Esophagus squamous epithelium (tissue), 5 donors: ENCODE data around the gene NPPC. TPM values are rescaled to one million over a fixed set of nuclear protein-coding genes. Genes with fewer than 3 reads are reported as not detected.

Source experiments
- DNase-seq: peaks from one replicate; lab custom pipeline; 2025; lab: John Stamatoyannopoulos, UW
- H3K27ac ChIP-seq, 4 donors: fragments of 200-600 bp; sonication (generic); one replicate each; pipeline ENCODE4 v1.5.1; 2016 to 2019; ENCODE audit warnings: mild to moderate bottlenecking in 1 of 4
- H3K27me3 ChIP-seq, 4 donors: fragments of 200-600 bp; sonication (generic); 1 replicate in 3 of 4; 2 replicates in 1 of 4; pipeline versions ENCODE4 v1.5.1 to v1.6.0; 2017 to 2021; ENCODE audit warnings: antibody characterized with exemption in 1 of 4
- H3K36me3 ChIP-seq, 3 donors: fragments of 200-600 bp; sonication (generic); one replicate each; pipeline ENCODE4 v1.5.1; 2016 to 2019
- H3K4me1 ChIP-seq, 3 donors: fragments of 200-600 bp; sonication (generic); one replicate each; pipeline ENCODE4 v1.5.1; 2017 to 2019
- H3K4me3 ChIP-seq, 4 donors: fragments of 200-600 bp; sonication (generic); 1 replicate in 3 of 4; 2 replicates in 1 of 4; pipeline ENCODE4 v1.5.1; 2016 to 2019; ENCODE audit warnings: mild to moderate bottlenecking in 2 of 4, moderate library complexity in 1 of 4
- H3K9me3 ChIP-seq, 3 donors: fragments of 200-600 bp; sonication (generic); one replicate each; pipeline ENCODE4 v1.5.1; 2016 to 2019
- POLR2A ChIP-seq, 4 donors: fragments of 450-650 bp; IDR thresholded peaks; one replicate each; pipeline ENCODE4 v1.6.1; 2017; ENCODE audit warnings: antibody characterized with exemption in 4 of 4, mild to moderate bottlenecking in 4 of 4, moderate library complexity in 3 of 4
- WGBS, 2 donors: methylation state at CpG; one replicate each; pipeline ENCODE4 v1.1.5; 2018; 5-methylcytosine and 5-hydroxymethylcytosine counted together
- intact Hi-C: fragments of 100-400 bp; cut with DNase I; formaldehyde crosslinking; loops from one replicate; pipeline ENCODE4 v1.15.0; 2022
- total RNA-seq, 4 donors: library from RNA; depleted of rRNA; stranded (reverse); fragments of >200 nt; gene quantifications; one replicate each; pipeline ENCODE4 v1.1.0, GENCODE V29; 2016
- TF ChIP-seq, protein P1 (sequence below), 6 experiments: fragments of 450-650 bp in 4 of 6; fragments of 200-600 bp in 2 of 6; sonication (generic) in 2 of 6; IDR thresholded peaks; one replicate each; pipeline ENCODE4 v1.5.1; 2016 to 2019; ENCODE audit warnings: antibody characterized with exemption in 6 of 6, mild to moderate bottlenecking in 4 of 6, moderate library complexity in 4 of 6
- donor health status: DM: yes; HTN: yes; CAD: no.

Gene NPPC
- total RNA-seq, 4 donors from 2014 or later: 0.49 to 11.2 TPM; not detected in 2

DNA sequence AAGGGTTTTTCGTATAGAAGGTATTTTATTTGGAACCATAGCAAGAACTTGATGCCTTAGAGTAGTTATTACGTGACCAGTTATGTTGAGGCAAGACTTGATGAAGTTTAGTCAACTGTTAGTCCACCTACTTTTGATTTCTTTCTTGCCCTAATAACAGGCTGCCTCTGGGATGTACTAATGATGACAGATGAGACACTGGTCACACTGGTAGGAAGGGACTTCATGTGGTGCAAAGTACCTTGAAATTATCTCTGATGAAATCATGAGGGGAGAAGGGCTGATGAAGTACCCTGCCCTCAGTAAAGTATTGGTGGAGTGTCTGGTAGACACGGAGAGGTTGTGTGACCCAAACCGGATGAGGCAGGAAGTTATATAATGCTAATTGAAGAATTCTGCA is 40.7 kb upstream of the NPPC start:
- no peak overlapping the region for H3K4me3 ChIP-seq
- no peak overlapping the region for H3K27ac ChIP-seq
- TF ChIP-seq POLR2A (IDR thresholded peaks at IDR 0.05): no peak
- TF ChIP-seq, protein P1, sequence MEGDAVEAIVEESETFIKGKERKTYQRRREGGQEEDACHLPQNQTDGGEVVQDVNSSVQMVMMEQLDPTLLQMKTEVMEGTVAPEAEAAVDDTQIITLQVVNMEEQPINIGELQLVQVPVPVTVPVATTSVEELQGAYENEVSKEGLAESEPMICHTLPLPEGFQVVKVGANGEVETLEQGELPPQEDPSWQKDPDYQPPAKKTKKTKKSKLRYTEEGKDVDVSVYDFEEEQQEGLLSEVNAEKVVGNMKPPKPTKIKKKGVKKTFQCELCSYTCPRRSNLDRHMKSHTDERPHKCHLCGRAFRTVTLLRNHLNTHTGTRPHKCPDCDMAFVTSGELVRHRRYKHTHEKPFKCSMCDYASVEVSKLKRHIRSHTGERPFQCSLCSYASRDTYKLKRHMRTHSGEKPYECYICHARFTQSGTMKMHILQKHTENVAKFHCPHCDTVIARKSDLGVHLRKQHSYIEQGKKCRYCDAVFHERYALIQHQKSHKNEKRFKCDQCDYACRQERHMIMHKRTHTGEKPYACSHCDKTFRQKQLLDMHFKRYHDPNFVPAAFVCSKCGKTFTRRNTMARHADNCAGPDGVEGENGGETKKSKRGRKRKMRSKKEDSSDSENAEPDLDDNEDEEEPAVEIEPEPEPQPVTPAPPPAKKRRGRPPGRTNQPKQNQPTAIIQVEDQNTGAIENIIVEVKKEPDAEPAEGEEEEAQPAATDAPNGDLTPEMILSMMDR (IDR thresholded peaks at IDR 0.05): no peak
- H3K36me3 ChIP-seq: no peaks in the 10 kb centered on the region
- DNase-seq: no peak
- H3K27me3 ChIP-seq: no peaks in the 10 kb centered on the region
- peaks cover 4 to 26% (median 11%) of the 10 kb centered on the region in 3 donors for H3K4me1 ChIP-seq
- WGBS, 2 donors: 62 to 69% methylated on average over 4 of the region's 4 CpGs
- H3K9me3 ChIP-seq: no peaks in the 10 kb centered on the region
- intact Hi-C loops: no loop called here

DNA sequence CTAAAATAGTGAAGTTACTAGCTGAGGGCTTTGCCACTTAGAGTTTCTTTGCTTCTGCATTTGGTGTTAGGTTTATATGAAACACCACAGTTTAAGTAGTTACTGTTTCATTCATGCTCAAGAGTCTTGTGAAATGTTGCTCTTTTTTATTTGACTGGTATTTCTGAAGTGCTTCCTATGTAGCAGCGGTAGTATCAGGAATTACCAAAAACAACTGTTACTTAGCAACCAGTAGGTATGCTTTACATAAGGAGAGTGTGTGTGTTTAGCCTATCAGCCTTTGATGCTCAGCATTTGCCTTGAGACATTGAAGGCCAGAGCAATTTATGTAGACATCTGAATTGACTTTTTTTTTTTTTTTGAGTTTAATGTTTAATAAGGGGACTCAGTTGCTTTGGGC is 38.9 kb upstream of the NPPC start:
- DNase-seq: no peak
- Histone ChIP-seq H3K27me3 (no peaks in the 10 kb centered on the region), H3K27ac (no peak overlapping the region), H3K4me1 (peaks cover 8 to 34% (median 16%) of the 10 kb centered on the region in 3 donors), H3K9me3 (no peaks in the 10 kb centered on the region), H3K4me3 (no peak overlapping the region), H3K36me3 (no peaks in the 10 kb centered on the region)
- 30 to 46% methylated on average over 1 of the region's 1 CpG for WGBS, 2 donors
- TF ChIP-seq, protein P1 (IDR thresholded peaks at IDR 0.05): no peak
- no peak for TF ChIP-seq POLR2A (IDR thresholded peaks at IDR 0.05)
- intact Hi-C loops: no loop called here

DNA sequence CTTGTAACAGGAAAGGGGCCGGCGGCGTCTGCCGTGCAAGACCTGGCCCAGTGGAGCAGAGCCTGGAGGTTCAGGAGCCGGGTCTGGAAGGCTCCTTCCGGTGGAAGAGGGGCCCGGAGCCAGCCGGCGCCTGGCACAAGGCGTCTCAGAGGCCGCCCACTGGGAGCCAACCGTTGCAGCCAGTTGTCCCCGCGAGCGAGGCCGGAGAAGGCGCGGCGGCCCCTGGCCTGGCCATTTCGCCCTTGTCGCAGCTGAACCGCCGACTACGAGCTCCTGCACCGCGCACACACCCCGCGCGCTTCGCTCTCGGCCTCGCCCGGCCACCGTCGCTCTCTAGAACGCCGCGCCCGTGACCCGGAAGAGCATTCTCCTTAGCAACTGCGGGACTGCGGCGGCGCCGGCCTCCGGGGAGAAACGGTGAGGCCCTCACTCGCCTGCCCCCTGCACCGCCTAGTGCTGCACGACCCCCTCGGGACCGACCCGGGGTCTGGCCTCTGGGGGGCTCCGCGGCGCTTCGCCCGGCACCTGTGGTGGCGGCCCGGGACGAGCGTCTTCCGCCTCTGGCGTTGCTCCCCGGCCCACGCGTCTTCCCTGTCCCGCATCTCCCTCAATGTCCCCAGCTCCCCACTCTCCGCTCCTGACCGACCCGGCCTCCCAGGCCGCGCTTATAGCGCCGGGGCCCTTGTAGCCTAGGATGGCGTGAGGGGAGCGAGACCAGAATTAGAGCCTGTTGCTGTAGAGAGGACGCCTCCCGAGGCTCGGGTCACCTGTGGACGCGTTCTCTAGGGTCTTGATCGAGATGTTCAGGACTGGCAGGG is 35.4 kb upstream of the NPPC start, which contains the start of gene DIS3L2:
Gene DIS3L2 (plus strand): TSS at position 365 of the 818 bp plus-strand sequence. CDS start 53,215 bp downstream, outside the sequence.
- peak within 1 kb of the TSS; percentile 68 to 96 (median 78) for H3K4me3 ChIP-seq
- no peaks in the 10 kb centered on the region for H3K9me3 ChIP-seq
- peak in 3 of 4 donors; percentile 3 to 54 (median 39) for TF ChIP-seq POLR2A (IDR thresholded peaks at IDR 0.05)
- TF ChIP-seq, protein P1 (IDR thresholded peaks at IDR 0.05): peak in 1 of 6 experiments; percentile 23
- peak; percentile 13 for DNase-seq
- H3K36me3 ChIP-seq: no peaks in the 10 kb centered on the region
- peak within 1 kb of the TSS; percentile 78 to 91 (median 84) for H3K27ac ChIP-seq
- intact Hi-C loops: no loop called here
- H3K27me3 ChIP-seq: no peaks in the 10 kb centered on the region
- 0 to 1% methylated on average over 17 to 19 of the region's 83 CpGs for WGBS, 2 donors
- H3K4me1 ChIP-seq: peaks cover 8 to 34% (median 16%) of the 10 kb centered on the region in 3 donors

DNA sequence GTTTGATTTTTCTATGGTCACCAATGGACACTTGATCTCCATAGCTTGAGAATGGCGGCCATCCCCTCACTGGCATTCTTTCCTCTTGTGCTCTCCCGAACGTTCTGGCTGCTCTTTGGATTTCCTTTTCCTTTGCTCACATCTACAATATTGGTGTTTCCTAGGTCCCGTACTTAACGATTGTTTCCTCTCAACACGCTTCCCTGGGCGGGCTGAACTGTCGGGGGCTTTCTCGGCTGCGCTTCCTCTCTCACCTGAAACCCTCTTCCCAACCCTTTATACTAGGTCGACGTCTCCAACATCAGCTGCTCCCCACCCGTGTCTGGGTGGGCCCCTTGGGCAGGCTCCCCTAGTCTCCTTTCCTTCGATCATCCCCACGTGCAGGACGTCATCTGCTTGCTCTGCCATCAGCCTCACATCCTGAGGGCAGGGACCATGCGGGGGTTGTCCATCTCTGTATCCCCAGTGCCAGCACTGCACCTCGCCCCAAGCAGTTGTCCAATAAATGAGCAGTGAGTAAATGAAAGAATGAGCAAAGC is 34.7 kb upstream of the NPPC start:
- H3K9me3 ChIP-seq: no peaks in the 10 kb centered on the region
- peak overlapping the region; percentile 78 to 91 (median 84) for H3K27ac ChIP-seq
- WGBS, 2 donors: 56 to 57% methylated on average over 17 to 18 of the region's 18 CpGs
- H3K27me3 ChIP-seq: no peaks in the 10 kb centered on the region
- H3K4me3 ChIP-seq: peak overlapping the region; percentile 68 to 96 (median 78)
- intact Hi-C loops: no loop called here
- DNase-seq: no peak
- H3K36me3 ChIP-seq: no peaks in the 10 kb centered on the region
- peaks cover 8 to 34% (median 16%) of the 10 kb centered on the region in 3 donors for H3K4me1 ChIP-seq
- TF ChIP-seq, protein P1 (IDR thresholded peaks at IDR 0.05): no peak
- TF ChIP-seq POLR2A (IDR thresholded peaks at IDR 0.05): no peak
